ENCODE measurements around the gene MATN3. TPM values are rescaled to one million over a fixed set of nuclear protein-coding genes. Genes with fewer than 3 reads are reported as not detected.
"Not testable (repeated sequence)": the region's sequence is repeated elsewhere in the genome, so short reads cannot be mapped to it uniquely, and the experiment has no call there.

The MATN3 gene, protein sequence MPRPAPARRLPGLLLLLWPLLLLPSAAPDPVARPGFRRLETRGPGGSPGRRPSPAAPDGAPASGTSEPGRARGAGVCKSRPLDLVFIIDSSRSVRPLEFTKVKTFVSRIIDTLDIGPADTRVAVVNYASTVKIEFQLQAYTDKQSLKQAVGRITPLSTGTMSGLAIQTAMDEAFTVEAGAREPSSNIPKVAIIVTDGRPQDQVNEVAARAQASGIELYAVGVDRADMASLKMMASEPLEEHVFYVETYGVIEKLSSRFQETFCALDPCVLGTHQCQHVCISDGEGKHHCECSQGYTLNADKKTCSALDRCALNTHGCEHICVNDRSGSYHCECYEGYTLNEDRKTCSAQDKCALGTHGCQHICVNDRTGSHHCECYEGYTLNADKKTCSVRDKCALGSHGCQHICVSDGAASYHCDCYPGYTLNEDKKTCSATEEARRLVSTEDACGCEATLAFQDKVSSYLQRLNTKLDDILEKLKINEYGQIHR
- total RNA-seq: 8.9 and 32.1 TPM in 2 replicates

DNA sequence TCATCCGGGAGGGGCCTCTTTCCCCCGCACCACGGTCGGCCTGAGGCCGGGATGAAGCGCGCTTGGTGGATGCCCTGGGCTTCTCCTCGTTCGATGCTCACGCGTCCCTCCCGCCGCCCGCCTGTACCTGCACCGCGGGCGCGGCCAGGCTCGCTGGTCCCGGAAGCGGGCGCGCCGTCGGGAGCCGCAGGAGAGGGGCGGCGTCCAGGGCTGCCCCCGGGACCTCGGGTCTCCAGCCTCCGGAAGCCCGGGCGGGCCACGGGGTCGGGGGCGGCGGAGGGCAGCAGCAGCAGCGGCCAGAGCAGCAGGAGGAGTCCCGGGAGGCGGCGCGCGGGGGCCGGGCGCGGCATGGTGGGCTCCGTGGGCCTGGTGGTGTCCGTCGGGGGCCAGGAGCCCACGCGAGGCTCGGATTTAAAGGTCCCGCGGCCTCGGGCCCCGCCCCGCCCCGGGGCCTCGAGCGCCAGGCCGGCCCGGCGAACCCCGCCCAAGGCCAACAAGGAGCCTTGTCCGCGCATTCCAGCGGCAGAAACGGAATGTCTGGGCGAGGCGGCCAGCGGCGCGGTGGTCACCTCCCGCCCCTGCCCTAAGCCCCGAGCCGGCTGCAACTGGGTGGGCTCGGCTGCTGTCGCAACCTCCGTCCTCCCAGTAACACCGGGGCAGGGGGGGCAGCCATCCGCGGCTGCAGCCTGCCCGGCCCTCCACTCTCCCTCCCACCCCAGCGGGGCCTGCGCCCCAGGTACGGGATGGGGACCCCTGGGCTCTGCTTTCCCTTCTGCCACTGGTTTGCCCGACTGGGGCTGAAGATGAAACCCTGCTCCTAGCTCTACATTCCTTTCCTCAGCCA is at the start of gene MATN3:
Gene MATN3, minus strand, starts transcription at position 387 of the 844 bp plus-strand sequence. Its CDS starts 37 bp downstream, at position 350.
- no peak for DNase-seq (ENCODE audit: low read depth)

DNA sequence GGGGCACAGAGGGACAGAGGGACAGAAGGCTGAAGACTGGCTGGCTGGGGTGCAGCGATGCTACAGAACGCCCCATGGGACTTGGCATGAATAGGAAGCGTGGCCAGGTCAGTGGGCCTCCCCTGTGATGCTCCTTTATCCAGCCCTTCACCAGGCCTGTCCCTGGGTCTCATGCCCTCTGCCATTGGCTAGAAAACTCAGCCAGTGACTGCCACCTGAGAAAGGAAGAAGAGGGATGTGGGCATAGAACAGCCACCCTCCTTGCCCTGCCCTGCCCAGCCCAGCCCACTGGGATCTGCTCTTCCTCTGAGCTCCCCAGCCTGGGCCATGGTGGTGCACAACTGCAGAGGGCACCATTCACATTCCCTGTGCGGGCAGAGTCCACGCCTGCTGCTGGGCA is 49.5 kb upstream of the MATN3 start:
- no peak for DNase-seq (ENCODE audit: low read depth)

DNA sequence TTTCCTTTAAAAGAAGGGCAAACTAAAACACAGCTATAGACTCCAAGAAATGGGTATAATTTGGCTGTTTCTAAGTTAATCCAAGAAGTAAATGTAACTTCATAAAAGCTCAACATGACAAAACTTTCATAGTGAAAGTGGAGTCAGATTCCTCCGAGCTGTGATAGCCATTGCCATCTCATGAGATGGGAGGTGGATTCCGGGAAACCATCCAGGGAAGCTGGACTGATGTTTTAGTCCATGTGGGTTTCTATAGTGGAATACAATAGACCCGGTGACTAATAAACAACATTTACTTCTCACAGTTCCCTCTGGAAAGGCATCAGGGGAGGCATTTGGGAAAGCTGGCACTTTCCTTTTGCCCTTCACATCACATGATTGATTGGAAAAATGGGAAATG is 49.0 kb upstream of the MATN3 start:
- no peak for DNase-seq (ENCODE audit: low read depth)

DNA sequence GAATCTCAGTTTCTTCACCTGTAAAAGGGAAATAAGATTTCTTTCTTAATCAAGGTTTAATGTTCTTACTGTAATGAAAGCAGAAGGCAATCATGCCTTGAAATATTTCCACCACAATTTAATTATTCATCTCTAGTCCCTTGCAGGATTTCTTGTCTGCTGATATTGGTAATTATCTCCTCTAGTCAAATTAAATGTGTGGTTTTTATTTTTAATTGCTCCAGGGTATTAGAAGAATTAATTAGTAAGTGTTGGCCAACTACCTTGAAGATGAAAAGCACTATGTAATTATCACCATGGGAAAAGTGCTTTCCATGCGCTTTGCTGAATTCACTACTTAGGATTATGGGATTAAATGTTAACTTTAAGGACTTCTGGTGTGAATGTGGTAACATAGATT is 47.6 kb upstream of the MATN3 start:
- no peak for DNase-seq (ENCODE audit: low read depth)

DNA sequence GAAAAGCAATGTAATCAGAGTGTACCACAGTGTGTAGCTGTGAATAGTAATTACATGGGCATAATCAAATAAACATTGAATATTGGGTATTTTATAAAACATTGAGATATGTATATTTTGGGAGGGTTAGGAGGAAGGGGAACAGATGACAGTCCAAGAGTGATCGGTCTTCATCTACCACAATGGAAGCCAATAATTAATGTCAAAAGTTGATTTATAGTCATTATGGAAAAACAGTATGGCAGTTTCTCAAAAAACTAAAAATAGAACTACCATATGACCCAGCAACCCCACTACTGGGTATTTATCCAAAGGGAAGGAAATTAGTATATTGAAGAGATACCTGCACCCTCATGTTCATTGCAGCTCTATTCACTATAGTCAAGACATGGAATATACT is 44.8 kb upstream of the MATN3 start:
- no peak for DNase-seq (ENCODE audit: low read depth)

DNA sequence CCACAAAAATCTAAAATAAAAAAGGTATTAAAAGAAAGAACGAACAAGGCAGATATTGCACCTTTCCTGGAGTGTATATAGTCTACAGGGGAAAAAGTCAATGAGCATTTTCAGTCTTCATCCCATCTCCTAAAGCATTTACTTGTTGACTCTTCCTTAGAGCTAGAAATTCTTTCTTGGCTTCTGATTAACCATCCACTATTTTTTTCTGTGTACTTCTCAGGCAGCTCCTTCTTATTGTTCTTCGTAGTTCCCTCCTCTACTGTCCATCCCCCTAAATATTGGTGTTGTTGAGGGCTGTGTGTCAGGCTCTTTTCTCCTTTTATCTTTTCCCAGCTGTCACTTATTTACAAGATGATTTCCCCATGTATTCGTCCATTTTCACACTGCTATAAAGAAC is 42.5 kb upstream of the MATN3 start:
- peak; percentile 83 for DNase-seq (ENCODE audit: low read depth)

DNA sequence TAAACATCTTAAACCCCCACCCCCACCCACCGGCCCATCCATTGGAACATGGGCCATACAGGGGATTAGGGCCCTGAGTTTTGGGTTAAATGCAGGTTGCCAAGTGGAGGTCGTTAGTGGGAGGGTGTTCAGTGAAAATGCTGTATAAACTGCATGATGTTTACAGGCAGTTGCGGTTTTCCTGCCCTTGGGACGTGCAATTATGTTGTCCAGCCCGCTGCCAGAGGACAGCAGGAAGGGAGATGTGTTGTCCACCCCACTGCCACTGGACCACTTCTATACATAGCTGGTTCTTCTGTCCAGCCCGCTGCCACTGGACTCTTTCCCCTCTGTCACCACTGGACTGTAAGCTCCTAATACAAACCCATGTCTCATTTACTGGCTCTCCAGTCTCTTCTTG is 41.7 kb upstream of the MATN3 start:
- no peak for DNase-seq (ENCODE audit: low read depth)

DNA sequence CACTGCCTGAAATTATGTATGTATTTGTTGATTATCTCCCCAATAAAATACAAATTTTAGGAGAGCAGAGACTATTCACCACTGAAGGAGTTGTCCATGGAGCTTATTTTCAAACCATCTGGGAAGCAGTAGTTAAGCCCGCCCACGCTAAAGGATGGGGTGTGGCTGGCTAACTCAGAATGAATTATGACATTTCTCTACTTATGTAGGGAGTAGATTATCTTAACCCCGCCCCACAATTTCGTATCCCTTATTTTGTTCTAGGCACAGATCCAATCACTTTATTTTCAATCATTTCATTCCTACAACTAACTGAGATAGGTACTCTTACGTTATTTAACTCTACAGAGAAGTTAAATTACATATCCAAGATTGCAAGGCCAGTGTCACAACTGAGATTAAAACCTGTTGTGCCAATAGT is 40.4 kb upstream of the MATN3 start:
- peak; percentile 80 for DNase-seq (ENCODE audit: low read depth)

DNA sequence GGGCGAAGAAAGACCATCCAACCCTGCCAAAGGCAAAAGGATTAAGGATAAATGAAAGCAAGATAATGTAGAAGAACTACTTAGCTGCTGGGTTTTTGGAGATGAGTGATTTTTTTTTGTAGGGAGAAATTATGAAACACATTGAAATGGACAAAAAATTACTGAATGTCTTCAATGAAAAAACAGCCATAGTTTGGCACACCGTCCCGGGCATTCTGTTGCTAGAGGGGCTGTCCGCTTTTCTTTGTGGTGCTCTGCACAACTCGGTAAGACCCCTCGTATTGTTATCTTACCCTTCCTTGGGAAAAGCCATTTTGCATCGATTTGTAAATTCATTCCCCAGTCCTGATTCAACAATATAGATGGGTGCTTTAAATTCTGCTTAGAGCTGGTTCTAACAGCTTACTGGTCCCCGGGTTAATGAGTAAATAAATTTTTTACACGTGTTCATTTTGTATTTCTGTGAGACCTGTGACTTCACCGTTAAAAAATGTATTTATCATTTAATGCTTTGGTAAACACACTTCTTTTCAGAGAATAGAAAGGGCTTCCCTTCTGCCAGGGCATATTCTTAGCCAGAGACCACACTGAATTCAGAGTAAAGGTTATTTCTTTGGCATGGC is 39.9 kb upstream of the MATN3 start:
- DNase-seq (ENCODE audit: low read depth): peak; percentile 91

DNA sequence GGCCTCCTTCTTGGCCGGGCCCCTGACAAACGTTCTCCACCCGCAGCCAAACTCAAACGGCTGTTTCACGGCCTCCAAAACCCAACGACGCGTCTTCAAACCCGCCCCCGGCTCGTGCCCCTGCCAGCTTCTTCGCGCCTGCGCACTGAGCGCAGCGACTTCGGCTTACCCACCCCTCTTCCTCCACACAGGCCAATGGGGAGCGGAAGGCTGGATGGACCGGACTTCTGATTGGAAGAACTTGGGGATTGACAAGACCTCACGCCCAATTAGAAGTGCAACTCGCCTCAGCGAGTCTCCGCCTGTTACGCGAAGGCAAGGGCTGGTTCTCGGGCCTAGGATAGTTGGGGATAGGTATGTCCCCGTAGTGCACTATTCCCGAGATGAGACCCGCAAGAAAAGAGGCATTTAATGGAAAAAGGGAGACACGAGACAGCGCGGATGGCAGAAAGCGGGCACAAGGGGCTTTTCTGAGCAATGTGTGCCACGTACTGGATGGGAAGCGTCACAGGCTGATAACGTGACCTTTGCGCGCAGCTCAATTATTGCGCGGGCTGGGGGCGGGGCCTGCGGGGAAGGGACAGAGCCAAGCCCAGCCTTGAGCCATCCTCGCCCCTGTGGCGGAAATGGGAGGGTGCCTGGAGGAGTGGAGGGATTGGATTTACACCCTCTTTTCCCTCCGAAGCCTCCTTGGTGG is 39.2 kb upstream of the MATN3 start, which contains the start of gene LAPTM4A:
Gene LAPTM4A, minus strand, starts transcription at position 97 of the 697 bp plus-strand sequence. CDS start 108 bp downstream, outside the sequence.
- DNase-seq (ENCODE audit: low read depth): peak; percentile 100

DNA sequence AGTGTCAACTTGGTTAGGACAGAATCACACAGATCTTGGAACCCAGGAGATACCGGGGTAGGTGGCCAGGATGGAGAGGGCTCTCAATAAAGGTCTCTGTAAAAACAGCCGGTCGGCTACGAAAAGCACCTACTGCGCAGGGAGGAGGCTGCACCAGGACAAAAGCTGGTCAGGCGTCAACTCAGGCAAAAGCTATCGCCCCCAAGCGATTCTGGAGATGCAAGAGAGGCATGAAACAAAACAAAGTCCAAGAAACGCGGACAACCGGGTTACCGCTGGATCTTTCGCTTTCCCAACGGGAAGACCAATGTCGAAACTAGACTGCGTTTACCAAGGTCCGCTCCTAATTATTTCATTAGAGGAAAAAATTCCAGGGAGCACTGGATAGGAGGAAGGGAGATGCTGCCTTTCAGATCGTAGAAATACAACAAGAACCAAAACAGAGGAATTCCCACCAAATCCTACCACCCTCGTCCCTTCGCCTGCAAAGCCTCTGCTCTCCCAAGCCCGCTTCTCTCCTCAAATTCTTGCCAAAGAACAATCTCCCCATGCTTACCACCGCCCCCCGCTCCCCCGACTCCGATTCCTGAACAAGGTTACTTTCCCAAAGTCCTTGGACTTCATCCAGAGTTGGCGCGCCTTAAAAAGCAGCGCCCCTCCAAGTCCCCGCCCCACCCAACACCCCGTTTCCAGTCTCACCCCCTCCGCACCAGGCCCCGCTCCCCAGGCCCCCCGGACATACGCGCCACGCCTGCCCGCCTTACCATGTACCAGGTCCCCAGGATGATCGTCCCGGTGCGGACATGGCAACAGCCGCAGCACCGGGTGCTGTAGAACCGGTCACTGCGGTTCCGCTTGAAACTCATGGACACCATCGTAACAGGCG is 38.4 kb upstream of the MATN3 start:
- peak; percentile 59 for DNase-seq (ENCODE audit: low read depth)

DNA sequence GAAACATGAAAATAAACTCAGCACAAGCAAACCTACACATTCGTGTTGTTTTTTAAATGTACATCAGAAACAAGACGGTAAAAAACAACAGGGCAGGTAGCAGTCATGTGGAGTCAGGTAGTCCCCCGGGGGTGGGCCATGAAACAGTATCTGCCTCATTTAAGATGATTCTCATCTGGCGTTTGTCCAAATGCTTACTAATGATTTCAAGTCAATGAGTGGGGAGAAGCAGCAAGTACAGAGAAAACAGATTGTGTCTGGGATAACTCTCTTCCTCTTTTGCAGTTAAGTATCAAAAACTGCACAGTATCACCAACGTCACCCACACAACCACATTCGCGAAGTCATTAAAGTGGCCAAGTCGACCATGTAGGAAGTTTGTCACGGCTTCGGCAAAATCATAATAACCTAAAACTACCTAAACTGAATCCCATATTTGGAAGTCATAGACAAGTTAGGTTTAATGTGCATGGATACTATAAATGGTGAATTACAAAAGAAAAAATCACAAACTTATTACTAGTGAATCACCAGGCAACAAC is 37.7 kb upstream of the MATN3 start:
- peak; percentile 76 for DNase-seq (ENCODE audit: low read depth)

DNA sequence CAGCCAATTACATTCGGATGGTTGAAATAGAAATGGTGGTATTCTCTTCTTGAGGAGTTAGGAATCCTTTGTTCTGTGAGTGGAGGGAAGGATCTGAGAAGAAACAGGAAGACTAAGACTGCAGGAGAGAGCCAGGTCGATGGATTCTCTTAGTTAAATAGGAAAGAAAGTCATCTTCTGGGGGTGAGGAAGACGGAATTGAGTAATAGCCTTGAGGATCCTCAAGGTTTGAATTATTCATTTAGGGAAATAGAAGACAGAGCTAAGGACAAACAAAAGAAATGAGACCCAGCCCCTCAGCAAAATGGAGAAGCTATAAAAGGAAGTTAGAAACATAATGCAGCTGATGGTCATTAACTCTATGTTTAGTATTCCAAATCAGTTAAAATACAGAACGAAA is 37.2 kb upstream of the MATN3 start:
- DNase-seq (ENCODE audit: low read depth): no peak

DNA sequence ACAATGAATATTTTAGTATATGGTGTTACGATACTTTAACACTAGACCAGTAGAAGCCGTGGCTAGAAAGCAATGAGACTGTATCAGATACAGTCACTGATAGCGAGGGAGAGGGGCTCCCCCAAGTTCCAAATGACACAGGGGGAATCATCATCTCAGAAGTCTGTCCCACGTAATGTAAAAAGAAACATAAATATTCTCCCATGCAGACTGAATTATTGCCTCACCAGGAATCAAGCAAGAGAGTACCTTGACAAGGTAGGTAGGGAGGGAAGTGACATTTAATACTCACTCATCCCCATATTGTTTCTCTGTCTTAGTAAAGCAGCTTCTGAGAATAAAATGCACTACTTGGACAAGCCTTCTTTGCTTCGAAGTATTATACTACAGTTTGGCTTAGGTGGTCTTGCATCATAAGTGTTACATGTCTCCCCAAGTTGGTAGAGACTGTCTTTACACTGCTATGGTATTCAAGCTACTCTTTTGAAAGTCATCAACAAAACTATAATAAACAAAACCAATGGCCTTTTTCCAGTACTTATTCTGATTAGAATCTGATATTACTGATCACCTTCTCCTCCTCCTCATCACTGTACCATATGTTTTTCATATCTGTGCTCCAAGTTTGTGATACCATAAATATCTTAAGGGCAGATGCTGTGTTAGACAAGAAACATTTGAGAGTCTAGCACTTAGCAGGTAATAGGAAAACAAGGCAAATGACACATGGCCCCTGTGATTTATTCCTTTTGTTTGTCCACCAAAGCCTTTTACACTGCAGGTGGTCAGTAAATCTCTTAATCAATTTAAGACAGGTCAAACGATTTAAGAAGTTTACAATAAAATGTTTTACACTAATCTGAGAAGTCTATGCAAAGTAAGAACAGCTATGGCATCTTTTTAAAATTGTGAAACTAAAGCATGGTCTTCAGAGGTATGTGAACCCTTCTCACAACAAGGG is 36.3 kb upstream of the MATN3 start:
- DNase-seq (ENCODE audit: low read depth): no peak

DNA sequence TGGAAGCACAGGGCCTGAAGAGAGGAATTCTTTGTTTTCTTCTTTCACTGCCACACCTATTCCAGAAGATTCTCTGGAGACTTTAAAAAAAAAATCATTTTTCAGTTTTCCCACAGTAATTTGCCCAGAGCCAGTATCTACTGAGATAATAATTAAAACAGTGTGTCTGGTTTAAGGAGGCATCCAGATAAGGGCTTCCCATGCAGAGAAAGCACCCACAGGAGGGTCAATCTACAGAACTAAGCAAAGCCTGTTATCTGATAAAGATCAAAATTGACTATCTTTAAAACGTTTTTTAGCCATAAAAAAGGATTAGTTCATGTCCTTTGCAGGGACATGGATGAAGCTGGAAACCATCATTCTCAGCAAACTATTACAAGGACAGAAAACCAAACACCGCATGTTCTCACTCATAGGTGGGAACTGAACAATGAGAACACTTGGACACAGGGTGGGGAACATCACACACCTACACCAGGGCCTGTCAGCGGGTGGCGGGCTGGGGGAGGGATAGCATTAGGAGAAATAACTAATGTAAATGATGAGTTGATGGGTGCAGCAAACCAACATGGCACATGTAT is 33.3 kb upstream of the MATN3 start:
- not testable (repeated sequence) for DNase-seq (ENCODE audit: low read depth)

DNA sequence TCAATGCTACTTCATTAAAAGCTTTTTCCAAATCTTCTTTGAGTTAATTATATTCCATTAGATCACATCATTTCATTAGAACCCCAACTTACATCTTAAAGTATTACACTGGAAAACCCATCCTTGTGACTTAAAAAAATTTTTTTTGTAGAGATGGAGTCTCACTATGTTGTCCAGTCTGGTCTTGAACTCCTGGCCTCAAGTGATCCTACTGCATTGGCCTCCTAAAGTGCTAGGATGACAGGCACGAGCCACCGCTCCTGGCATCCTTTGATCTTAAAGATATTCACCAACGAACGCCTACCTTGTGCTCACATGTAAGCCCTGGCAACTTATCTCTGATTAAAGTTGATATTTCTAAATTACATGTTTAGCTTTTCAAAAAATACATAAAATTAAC is 32.3 kb upstream of the MATN3 start:
- DNase-seq (ENCODE audit: low read depth): no peak

DNA sequence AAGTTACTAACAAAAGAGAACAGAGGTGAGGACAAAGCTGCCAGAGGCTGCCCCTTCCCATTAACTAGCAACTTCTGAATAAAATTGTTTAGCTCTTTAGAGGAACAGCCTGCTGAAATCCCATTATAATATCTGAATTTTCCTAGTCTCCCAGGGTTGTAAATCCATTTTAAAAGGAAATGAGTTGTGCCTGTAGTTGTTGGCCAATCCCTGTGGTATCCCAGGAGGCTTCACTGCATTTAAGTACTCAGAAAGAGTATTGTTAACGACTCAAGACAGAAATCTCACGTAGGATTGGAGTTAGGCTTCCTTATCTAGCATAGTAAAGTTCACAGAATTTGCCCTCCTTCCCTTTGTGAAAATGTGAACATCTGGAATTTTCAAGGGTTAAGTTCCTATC is 30.1 kb upstream of the MATN3 start:
- peak; percentile 55 for DNase-seq (ENCODE audit: low read depth)

DNA sequence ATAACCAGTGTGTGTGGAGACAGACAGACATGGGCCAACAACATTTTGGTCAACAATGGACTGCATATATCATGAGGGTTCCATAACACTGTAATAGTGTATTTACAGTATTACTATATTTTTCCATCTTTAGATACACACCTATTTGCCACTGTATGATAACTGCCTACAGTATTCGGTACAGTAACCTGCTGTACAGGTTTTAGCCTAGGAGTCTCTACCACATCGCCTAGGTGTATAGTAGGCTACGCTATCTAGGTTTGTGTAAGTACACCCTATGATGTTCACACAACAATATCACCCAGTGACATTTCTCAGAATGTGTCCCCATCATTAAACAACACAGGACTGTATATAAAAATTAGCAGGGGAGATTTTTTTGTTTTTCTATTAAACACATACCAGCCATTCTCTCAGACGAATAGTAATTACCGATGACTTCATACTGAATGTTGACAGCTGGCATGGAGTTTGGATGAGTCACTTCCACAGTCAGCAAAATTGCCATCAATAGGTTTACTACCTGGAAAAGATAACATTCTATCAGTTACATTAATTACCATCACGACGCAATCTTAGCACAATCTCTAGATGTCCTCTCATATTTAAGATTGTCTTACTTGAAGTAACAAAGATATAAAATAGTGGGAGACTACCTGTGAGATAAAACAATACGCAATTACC is 28.2 kb upstream of the MATN3 start:
- peak; percentile 85 for DNase-seq (ENCODE audit: low read depth)
